ENCODE measurements around the gene C2.

- no peak for TF ChIP-seq EZH2phosphoT487 (IDR thresholded peaks at IDR 0.05; ENCODE audit: insufficient read depth, low read depth)
- TF ChIP-seq EZH2 (IDR thresholded peaks at IDR 0.05; ENCODE audit: insufficient read depth, poor library complexity, severe bottlenecking) = no peak
Measured at GRCh38 chr6:31922942-31923341, 4.6 kb upstream of the C2 start.
